Coronary artery (tissue), 2 donors: ENCODE data around the gene PTPN6.

Source experiments
- DNase-seq: peaks from one replicate; pipeline ENCODE4 v3.0.0-alpha.2; 2017; ENCODE audit warnings: low spot score
- H3K27ac ChIP-seq, 2 donors: fragments of 200-600 bp; sonication (generic); one replicate each; pipeline ENCODE4 v1.5.1; 2016 to 2019
- H3K4me3 ChIP-seq: fragments of 200-600 bp; sonication (generic); 2 replicates; pipeline ENCODE4 v1.5.1; 2016; ENCODE audit warnings: mild to moderate bottlenecking, moderate library complexity
- TF ChIP-seq, protein P1 (sequence below): fragments of 200-600 bp; sonication (generic); IDR thresholded peaks from one replicate; pipeline ENCODE4 v1.5.1; 2019; ENCODE audit warnings: antibody characterized with exemption

PTPN6 gene

DNA sequence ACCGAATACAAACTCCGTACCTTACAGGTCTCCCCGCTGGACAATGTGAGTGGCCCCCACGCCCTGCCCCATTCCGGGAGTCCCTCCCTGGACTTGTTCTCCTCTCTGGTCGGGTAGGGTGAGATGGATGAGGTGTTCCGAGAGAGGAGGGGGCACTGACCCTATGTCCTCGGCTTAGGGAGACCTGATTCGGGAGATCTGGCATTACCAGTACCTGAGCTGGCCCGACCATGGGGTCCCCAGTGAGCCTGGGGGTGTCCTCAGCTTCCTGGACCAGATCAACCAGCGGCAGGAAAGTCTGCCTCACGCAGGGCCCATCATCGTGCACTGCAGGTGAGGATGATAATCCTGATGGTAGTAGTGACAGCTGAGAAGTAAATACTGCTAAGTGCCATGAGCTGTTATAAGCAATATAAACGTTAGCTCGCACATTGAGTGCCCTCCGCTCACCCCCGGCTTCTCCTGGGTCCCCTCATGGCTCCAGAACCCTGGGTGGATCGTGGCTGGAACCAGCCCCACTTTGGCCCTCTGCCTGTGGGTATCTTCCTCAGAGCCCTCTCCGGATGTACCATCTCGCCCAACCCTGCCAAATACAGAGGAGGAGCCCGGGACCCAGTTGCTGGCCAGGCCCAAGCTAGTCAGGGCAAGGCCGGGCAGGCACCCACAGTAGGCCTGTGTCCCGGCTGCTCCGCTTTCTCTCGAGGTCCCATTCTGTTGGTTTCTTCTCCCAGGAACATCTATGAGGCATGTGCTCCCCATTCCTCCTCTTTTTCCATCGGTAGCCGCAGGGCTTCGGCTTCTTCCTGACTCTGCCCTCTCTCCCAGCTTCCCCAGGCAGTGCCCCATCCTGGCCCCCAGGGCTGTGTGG, 6.8 kb downstream of the PTPN6 start:
- no peak overlapping the region for H3K4me3 ChIP-seq
- no peak for DNase-seq
- no peak overlapping the region for H3K27ac ChIP-seq
- TF ChIP-seq, protein P1, sequence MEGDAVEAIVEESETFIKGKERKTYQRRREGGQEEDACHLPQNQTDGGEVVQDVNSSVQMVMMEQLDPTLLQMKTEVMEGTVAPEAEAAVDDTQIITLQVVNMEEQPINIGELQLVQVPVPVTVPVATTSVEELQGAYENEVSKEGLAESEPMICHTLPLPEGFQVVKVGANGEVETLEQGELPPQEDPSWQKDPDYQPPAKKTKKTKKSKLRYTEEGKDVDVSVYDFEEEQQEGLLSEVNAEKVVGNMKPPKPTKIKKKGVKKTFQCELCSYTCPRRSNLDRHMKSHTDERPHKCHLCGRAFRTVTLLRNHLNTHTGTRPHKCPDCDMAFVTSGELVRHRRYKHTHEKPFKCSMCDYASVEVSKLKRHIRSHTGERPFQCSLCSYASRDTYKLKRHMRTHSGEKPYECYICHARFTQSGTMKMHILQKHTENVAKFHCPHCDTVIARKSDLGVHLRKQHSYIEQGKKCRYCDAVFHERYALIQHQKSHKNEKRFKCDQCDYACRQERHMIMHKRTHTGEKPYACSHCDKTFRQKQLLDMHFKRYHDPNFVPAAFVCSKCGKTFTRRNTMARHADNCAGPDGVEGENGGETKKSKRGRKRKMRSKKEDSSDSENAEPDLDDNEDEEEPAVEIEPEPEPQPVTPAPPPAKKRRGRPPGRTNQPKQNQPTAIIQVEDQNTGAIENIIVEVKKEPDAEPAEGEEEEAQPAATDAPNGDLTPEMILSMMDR, result no peak

DNA sequence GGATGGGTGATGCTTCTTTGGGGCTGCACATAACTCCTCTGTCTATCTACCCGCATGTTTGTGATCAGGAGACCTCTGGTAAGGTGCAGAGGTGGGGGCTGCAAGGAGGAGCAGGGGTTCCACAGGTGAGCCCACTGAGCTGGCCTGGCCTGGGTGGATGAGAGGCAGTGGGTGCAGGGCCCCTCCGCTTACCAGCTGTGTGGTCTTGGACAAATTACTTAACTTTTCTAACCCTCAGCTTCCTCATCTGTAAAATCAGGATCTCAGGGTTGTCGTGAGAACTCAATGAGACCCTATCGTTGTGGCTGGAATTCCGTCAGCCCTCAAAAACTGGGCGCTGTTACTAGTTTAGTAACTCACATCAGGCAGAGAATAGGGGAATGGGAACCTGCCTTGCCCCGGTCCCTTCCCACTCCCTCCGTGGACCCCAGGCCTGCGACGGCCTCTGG, 7.5 kb downstream of the PTPN6 start:
- TF ChIP-seq, protein P1, result no peak
- Histone ChIP-seq H3K4me3 (peak overlapping the region; percentile 7), H3K27ac (peak overlapping the region in 1 of 2 donors; percentile 59)
- peak; percentile 72 for DNase-seq

- peak; percentile 78 for DNase-seq
- peak overlapping the region; percentile 7 for H3K4me3 ChIP-seq
- peak overlapping the region in 1 of 2 donors; percentile 59 for H3K27ac ChIP-seq
- TF ChIP-seq, protein P1, result no peak
Observed at GRCh38 chr12:6959058-6959804, 8.1 kb downstream of the PTPN6 start.

DNA sequence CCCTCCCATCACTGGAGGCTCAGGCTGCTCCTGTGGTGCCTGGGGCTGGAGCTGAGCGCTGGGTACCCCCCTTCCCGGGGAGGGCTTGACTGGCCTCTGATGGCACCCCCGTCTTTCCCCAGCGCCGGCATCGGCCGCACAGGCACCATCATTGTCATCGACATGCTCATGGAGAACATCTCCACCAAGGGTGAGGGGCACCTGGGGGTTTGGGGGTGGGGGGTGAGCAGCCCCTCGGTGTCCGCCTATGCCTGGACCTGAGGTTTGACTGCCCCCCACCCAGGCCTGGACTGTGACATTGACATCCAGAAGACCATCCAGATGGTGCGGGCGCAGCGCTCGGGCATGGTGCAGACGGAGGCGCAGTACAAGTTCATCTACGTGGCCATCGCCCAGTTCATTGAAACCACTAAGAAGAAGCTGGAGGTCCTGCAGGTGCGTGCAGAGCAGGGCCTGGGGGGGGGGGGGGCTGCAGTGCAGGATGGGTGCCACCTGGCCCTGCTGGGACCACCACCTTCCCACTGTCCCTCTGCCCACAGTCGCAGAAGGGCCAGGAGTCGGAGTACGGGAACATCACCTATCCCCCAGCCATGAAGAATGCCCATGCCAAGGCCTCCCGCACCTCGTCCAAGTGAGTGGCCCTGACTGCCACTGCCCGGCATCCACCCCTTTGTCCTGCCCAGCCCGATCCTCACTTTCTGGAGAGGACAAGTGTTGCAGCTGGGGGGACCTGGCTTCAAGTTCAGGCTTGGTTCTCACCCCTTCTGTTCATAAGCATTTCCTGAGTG, 8.8 kb downstream of the PTPN6 start:
- TF ChIP-seq, protein P1, result no peak

DNA sequence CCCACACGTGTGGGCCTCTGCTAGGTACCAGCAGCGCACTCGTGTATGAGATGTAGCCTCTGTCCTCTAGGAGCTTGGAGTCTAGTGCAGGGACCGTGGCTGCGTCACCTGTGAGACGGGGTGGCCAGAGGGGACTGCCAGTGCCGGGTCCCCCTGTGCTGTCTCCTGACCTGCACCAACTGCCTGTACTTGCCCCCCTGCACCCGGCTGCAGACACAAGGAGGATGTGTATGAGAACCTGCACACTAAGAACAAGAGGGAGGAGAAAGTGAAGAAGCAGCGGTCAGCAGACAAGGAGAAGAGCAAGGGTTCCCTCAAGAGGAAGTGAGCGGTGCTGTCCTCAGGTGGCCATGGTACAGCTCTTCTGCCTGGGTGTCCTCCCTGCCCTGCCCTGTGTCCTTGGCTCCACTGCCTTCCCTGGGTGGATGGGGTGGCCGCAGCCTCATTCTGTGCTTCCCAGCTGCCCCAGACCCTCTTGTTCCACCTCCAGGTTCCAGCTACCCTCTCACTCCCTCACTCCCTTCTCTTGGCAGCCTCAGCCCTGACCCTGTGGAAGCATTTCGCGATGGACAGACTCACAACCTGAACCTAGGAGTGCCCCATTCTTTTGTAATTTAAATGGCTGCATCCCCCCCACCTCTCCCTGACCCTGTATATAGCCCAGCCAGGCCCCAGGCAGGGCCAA, 9.6 kb downstream of the PTPN6 start:
- peak overlapping the region; percentile 49 for H3K4me3 ChIP-seq
- TF ChIP-seq, protein P1, result no peak
- DNase-seq, result no peak
- H3K27ac ChIP-seq, result peak overlapping the region; percentile 30 to 73

More for the DNA sequence above, 8.8 kb downstream of the PTPN6 start:
- DNase-seq, result peak; percentile 73
- Histone ChIP-seq H3K4me3 (peak overlapping the region; percentile 7), H3K27ac (peak overlapping the region in 1 of 2 donors; percentile 73)

GRCh38 chr12:6961278-6961694, 10.1 kb downstream of the PTPN6 start:
- DNase-seq, result peak; percentile 76
- TF ChIP-seq, protein P1, result no peak
- H3K4me3 ChIP-seq, result peak overlapping the region; percentile 49
- peak overlapping the region; percentile 38 to 73 for H3K27ac ChIP-seq
